Effector CD8-positive, alpha-beta T cell (primary cell): ENCODE measurements around the gene ATIC.

Experiments
- DNase-seq: peaks from one replicate; lab custom pipeline; 2025; lab: John Stamatoyannopoulos, UW

The ATIC gene

GRCh38 chr2:215376103-215376780, 64.4 kb downstream of the ATIC start:
- no peak for DNase-seq

- DNase-seq, result no peak
Observed at GRCh38 chr2:215377283-215377682, 65.4 kb downstream of the ATIC start.

GRCh38 chr2:215378045-215378444, 66.2 kb downstream of the ATIC start:
- no peak for DNase-seq

GRCh38 chr2:215379039-215379438, 67.2 kb downstream of the ATIC start:
- DNase-seq, result no peak

GRCh38 chr2:215379948-215380347, 68.1 kb downstream of the ATIC start:
- DNase-seq, result no peak

- DNase-seq, result no peak
Observed at GRCh38 chr2:215380699-215381098, 68.8 kb downstream of the ATIC start.

- no peak for DNase-seq
Observed at GRCh38 chr2:215382011-215382410, 70.2 kb downstream of the ATIC start.

GRCh38 chr2:215382480-215382879, 70.6 kb downstream of the ATIC start:
- DNase-seq, result no peak

GRCh38 chr2:215383652-215384279, 71.9 kb downstream of the ATIC start:
- DNase-seq, result no peak

- no peak for DNase-seq
Observed at GRCh38 chr2:215384710-215385109, 72.9 kb downstream of the ATIC start.

- DNase-seq, result no peak
Observed at GRCh38 chr2:215386566-215386965, 74.7 kb downstream of the ATIC start.

GRCh38 chr2:215388002-215388728, 76.3 kb downstream of the ATIC start:
- DNase-seq, result no peak

GRCh38 chr2:215390550-215390913, 78.7 kb downstream of the ATIC start:
- DNase-seq, result no peak

GRCh38 chr2:215391531-215391930, 79.7 kb downstream of the ATIC start:
- DNase-seq, result no peak

GRCh38 chr2:215392164-215392563, 80.3 kb downstream of the ATIC start:
- no peak for DNase-seq

GRCh38 chr2:215392687-215393270, 80.9 kb downstream of the ATIC start:
- no peak for DNase-seq

- no peak for DNase-seq
Observed at GRCh38 chr2:215394102-215394805, 82.4 kb downstream of the ATIC start.

GRCh38 chr2:215395687-215396460, 84.0 kb downstream of the ATIC start:
- no peak for DNase-seq

GRCh38 chr2:215396595-215397313, 84.9 kb downstream of the ATIC start:
- DNase-seq, result no peak

GRCh38 chr2:215397632-215398341, 85.9 kb downstream of the ATIC start:
- no peak for DNase-seq
